GM18505 (cell line): ENCODE results near the gene EFNA1.
"Not testable (repeated sequence)": the region's sequence is repeated elsewhere in the genome, so short reads cannot be mapped to it uniquely, and the experiment has no call there.

Experiments
- ATAC-seq: cut with Tn5 transposase; IDR thresholded peaks from one replicate; pipeline ENCODE4 v1.9.1; 2021; ENCODE audit not compliant: unreplicated experiment
- POLR2A ChIP-seq: IDR thresholded peaks from 4 replicates; pipeline ENCODE4 v1.6.1; 2011; ENCODE audit warnings: borderline replicate concordance; ENCODE audit not compliant: insufficient read depth, insufficient read length; ENCODE audit errors: extremely low read depth

Gene EFNA1

GRCh38 chr1:155134880-155135414 is 7.3 kb downstream of the EFNA1 start:
- no peak for TF ChIP-seq POLR2A
- ATAC-seq, result no peak

- peak; percentile 61 for ATAC-seq
- peak; percentile 90 for TF ChIP-seq POLR2A
These were observed 7.8 kb downstream of the EFNA1 start, which contains the start of gene SLC50A1 for GRCh38 chr1:155135415-155136028. TSS of gene SLC50A1 (plus strand) at chr1:155135852. CDS start at chr1:155135912, 60 bp downstream.

GRCh38 chr1:155136748-155137147 is 9.1 kb downstream of the EFNA1 start:
- ATAC-seq, result no peak
- TF ChIP-seq POLR2A, result no peak

- no peak for ATAC-seq
- TF ChIP-seq POLR2A, result peak; percentile 19
These were observed 9.7 kb downstream of the EFNA1 start for GRCh38 chr1:155137154-155137949.

- TF ChIP-seq POLR2A, result peak; percentile 80
- ATAC-seq, result no peak
These were observed 12.4 kb downstream of the EFNA1 start, which contains the start of gene DPM3 for GRCh38 chr1:155139895-155140629. TSS of gene DPM3 (minus strand) at chr1:155140531. CDS start at chr1:155140240, 291 bp downstream.

GRCh38 chr1:155140630-155140953 is 12.9 kb downstream of the EFNA1 start:
- no peak for ATAC-seq
- no peak for TF ChIP-seq POLR2A

- ATAC-seq, result no peak
- no peak for TF ChIP-seq POLR2A
These were observed 14.1 kb downstream of the EFNA1 start for GRCh38 chr1:155141749-155142148.

GRCh38 chr1:155145491-155145890 is 17.8 kb downstream of the EFNA1 start:
- TF ChIP-seq POLR2A, result no peak
- no peak for ATAC-seq

GRCh38 chr1:155155996-155156643 is 28.4 kb downstream of the EFNA1 start:
- ATAC-seq, result not testable (repeated sequence)

GRCh38 chr1:155158991-155159390 is 31.3 kb downstream of the EFNA1 start:
- ATAC-seq, result no peak
- no peak for TF ChIP-seq POLR2A

GRCh38 chr1:155160128-155160527 is 32.5 kb downstream of the EFNA1 start:
- ATAC-seq, result no peak
- no peak for TF ChIP-seq POLR2A

GRCh38 chr1:155162631-155163030 is 35.0 kb downstream of the EFNA1 start:
- ATAC-seq, result not testable (repeated sequence)

GRCh38 chr1:155163785-155164184 is 36.1 kb downstream of the EFNA1 start:
- not testable (repeated sequence) for ATAC-seq

GRCh38 chr1:155164625-155165024 is 36.9 kb downstream of the EFNA1 start:
- ATAC-seq, result not testable (repeated sequence)
